Measurements from ENCODE around the gene GOLGA8M.
"Not testable (repeated sequence)": the region's sequence is repeated elsewhere in the genome, so short reads cannot be mapped to it uniquely, and the experiment has no call there.

GOLGA8M gene

GRCh38 chr15:28712270-28712669 is at the start of gene GOLGA8M:
Gene GOLGA8M, minus strand, starts transcription at chr15:28712421. Its CDS starts 98 bp downstream, at chr15:28712323.
- DNase-seq = not testable (repeated sequence)

GRCh38 chr15:28742890-28743289 is 30.7 kb upstream of the GOLGA8M start:
- not testable (repeated sequence) for DNase-seq

GRCh38 chr15:28738590-28739292 is 26.5 kb upstream of the GOLGA8M start:
- not testable (repeated sequence) for DNase-seq

GRCh38 chr15:28738200-28738561 is 26.0 kb upstream of the GOLGA8M start:
- DNase-seq = not testable (repeated sequence)

DNA sequence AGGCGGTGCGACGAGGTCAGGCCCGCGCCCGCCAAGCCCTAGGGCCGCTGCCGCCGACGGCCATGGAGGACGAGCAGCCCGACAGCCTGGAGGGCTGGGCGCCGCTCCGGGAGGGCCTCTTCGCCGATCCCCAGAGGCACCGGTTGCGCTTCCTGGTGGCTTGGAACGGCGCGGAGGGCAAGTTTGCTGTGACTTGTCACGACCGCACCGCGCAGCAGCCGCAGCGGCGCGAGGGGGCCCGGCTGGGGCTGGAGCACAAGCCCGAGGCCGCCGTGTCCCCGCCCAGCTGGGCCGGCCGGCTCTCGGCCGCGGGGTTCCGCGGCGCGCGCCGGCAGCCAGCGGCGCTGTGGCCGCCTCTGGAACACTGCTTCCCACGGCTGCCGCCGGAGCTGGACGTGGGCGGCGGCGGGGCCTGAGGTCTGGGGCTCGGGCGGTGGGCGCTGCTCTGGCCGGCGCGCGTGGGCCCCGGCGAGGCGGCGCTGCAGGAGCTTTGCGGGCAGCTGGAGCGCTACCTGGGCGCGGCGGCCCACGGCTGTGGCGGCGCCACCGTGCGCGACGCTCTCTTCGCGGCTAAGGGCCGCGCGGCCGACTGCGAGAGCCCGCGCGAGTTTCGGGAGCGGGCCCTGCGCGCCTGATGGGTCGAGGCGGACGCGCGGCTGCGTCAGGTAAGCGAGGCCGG is 25.4 kb upstream of the GOLGA8M start:
- peak in 23 of 58 donors; percentile 4 to 49 (median 21) for DNase-seq

DNA sequence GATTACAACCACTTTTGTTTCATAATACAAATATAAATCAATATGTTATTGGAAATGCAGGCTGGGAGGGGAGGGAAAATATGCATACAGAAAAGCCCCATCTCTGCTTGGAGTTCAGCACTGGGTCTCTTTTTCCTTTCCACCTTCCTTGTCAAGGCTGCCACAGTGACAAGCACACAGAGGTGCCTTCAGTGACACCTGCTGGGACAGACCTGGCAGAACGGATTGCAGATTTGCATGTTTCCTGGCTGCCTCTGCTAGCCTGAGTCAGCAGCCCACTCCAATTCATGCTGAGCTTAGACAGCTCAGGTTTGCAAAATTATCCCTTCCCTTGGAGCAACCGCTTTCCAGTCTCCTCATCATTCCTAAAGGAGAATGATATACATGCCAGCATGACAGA is 15.8 kb upstream of the GOLGA8M start:
- DNase-seq = peak in 2 of 58 donors; percentile 5 to 14

DNA sequence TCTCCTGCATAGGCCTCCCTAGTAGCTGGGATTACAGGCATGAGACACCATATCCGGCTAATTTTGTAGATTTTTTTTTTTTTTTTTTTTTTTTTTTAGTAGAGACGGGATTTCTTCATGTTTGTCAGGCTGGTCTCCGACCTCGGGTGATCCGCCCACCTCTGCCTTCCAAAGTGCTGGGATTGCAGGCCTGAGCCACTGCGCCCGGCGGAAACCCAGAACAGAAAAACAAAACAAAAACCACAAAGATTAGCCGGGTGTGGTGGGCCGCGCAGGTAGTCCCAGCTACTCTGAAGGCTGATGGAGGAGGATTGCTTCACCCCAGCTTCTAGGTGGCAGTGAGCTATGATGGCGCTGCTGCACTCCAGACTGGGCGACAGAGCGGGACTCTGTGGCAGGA is 14.8 kb upstream of the GOLGA8M start:
- DNase-seq = not testable (repeated sequence)

DNA sequence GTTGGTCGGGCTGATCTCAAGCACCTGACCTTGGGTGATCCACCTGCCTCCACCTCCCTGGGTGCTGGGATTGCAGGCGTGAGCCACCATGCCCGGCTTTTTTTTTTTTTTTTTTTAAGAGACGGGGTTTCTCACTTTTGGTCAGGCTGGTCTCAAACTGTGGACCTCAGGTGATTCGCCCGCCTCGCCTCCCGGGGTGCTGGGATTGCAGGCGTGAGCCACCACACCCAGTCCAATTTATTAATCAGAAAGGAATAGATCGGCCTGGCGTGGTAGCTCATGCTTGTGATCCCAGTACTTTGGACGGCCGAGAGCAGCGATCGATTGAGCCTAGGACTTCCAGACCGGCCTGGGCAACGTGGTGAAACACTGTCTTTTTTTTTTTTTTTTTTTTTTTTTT is 13.9 kb upstream of the GOLGA8M start:
- no peak for DNase-seq

- no peak for DNase-seq
These were observed 13.3 kb upstream of the GOLGA8M start for GRCh38 chr15:28725556-28725955.

GRCh38 chr15:28723986-28724385 is 11.8 kb upstream of the GOLGA8M start:
- DNase-seq = not testable (repeated sequence)

DNA sequence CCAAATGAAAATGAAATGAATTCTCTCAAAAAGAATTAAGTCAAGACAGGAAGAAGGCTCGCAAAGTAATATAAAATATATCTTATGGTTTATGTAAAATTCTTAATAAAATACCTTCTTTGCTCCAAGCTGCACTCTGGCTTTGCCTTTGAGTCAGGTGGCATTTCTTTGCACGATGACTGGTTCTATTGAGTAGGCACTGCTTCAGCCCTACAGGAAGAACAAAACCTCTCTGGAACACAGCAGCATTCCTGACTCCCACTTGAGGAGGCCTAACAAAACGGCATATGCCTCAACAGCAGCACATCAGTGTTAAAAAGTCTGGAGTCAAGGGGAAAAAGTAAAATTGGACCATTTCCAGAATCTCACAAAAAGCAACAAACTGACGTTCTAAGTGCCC is 7.4 kb upstream of the GOLGA8M start:
- not testable (repeated sequence) for DNase-seq

DNA sequence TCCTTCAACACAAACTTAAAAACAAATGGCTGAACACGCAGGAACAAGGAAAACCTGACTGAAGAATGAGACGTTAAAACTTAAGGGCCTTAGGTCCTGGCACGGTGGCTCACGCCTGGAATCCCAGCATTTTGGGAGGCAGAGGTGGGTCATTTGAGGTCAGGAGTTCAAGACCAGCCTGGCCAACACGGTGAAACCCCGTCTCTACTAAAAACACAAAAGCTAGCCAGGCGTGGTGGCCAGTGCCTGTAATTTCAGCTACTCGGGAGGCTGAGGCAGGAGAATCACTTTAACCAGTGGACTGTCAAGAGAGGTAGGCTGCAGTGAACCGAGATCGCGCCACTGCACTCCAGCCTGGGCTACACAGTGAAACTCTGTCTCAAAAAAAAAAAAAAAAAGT is 6.4 kb upstream of the GOLGA8M start:
- not testable (repeated sequence) for DNase-seq

- not testable (repeated sequence) for DNase-seq
These were observed 2.0 kb upstream of the GOLGA8M start for GRCh38 chr15:28714176-28714575.

GRCh38 chr15:28703927-28704326 is 8.3 kb downstream of the GOLGA8M start:
- DNase-seq = not testable (repeated sequence)

- DNase-seq = not testable (repeated sequence)
These were observed 9.8 kb downstream of the GOLGA8M start for GRCh38 chr15:28702427-28702826.

- DNase-seq = peak in 6 of 58 donors; percentile 4 to 26 (median 8)
These were observed 18.0 kb downstream of the GOLGA8M start for GRCh38 chr15:28694006-28694751.

DNA sequence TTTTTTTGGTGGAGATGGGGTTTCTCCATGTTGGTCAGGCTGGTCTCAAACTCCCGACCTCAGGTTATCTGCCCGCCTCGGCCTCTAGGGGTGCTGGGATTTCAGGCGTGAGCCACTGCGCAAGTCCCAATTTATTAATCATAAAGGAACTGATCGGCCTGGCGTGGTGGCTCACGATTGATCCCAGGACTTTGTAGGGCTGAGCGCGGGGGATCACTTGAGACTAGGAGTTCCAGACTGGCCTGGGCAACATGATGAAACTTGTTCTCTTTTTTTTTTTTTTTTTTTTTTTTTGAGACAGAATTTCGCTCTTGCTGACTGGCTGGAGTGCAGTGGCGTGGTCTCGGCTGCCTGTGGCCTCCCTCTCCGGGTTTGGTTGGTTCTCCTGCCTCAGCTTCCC is 19.2 kb downstream of the GOLGA8M start:
- DNase-seq = not testable (repeated sequence)

- DNase-seq = not testable (repeated sequence)
These were observed 38.7 kb downstream of the GOLGA8M start for GRCh38 chr15:28673533-28673932.

DNA sequence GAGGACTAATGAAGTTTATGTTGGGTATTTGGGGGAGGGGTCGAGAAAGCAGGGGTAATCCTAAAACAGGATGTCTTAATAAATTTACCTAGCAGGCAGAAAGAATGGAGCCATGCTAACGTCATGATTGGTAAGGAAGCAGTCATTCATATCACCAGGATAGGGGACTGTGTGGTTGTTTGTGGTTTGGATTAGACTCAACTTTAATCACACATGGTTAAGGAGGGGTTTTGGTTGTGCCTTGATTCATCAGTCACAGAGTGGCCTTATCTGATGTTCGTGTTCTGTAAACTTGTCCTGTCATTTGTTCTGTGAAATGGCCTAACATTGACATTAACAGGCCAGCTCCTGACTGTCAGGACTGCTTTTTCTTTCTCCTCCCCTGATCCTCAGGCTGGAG is 40.1 kb downstream of the GOLGA8M start:
- not testable (repeated sequence) for DNase-seq

- not testable (repeated sequence) for DNase-seq
These were observed 45.8 kb downstream of the GOLGA8M start for GRCh38 chr15:28666402-28666801.

DNA sequence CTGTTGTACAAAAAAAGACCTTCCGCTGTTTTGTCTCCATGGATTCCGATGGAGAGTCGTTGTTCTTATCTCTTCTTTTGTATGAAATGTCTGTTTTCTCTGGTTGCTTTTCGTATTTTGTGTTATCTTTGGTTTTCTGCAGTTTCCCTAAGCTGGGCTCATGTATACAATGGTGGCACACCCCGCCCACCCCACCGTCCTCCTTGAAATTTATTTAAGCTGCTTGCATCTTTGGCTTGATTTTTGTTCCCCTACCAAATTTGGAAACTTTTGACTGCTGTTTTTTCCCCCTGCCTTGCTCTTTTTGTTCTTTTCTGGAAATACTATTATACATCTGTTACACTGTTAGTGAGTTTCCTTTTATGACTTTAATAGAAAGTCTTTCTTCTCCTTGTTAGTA is 47.6 kb downstream of the GOLGA8M start:
- DNase-seq = not testable (repeated sequence)

DNA sequence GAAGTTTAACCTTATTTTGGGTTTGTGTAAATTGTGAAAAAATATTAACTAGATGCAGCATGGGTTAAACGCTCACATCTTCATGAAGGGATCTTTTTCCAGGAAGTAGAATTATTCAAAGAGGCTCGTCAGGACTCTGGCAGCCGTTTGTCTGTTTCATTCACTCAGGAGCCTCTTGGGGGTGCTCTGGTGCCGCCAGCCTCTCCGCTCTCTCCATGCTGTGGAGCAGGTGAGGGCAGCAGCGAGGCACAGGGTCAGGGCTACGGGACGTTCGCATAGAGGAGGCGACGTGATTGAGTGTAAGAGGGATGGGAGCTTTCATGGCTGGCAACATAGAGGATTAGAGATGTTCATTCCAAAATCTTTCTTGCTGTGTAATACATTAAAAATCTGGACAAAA is 48.5 kb downstream of the GOLGA8M start:
- DNase-seq = not testable (repeated sequence)

Data from anterior cingulate cortex (tissue), 58 donors.